ENCODE results near the gene SLC22A16.

SLC22A16 gene

GRCh38 chr6:110422444-110422822, 54.0 kb downstream of the SLC22A16 start:
- no peak for DNase-seq
- Mint-ChIP-seq H3K36me3 (ENCODE audit: low read depth) (no peaks in the 10 kb centered on the region), H3K27me3 (ENCODE audit: low read depth, poor library complexity) (peaks cover 19% of the 10 kb centered on the region), H3K9me3 (peaks cover 5% of the 10 kb centered on the region), H3K4me3 (no peak overlapping the region), H3K27ac (no peak overlapping the region), H3K4me1 (no peaks in the 10 kb centered on the region)
- TF ChIP-seq CTCF (IDR thresholded peaks at IDR 0.05), result no peak

- no peaks in the 10 kb centered on the region for H3K4me1 Mint-ChIP-seq
- TF ChIP-seq CTCF (IDR thresholded peaks at IDR 0.05), result no peak
- peaks cover 5% of the 10 kb centered on the region for H3K9me3 Mint-ChIP-seq
- H3K36me3 Mint-ChIP-seq (ENCODE audit: low read depth), result no peaks in the 10 kb centered on the region
- no peak overlapping the region for H3K4me3 Mint-ChIP-seq
- DNase-seq, result no peak
- peaks cover 19% of the 10 kb centered on the region for H3K27me3 Mint-ChIP-seq (ENCODE audit: low read depth, poor library complexity)
- H3K27ac Mint-ChIP-seq, result no peak overlapping the region
These were observed 54.5 kb downstream of the SLC22A16 start for GRCh38 chr6:110421749-110422443.

GRCh38 chr6:110419028-110419739, 57.2 kb downstream of the SLC22A16 start:
- H3K4me3 Mint-ChIP-seq, result no peak overlapping the region
- no peak for TF ChIP-seq CTCF (IDR thresholded peaks at IDR 0.05)
- peaks cover 8% of the 10 kb centered on the region for H3K9me3 Mint-ChIP-seq
- DNase-seq, result no peak
- no peaks in the 10 kb centered on the region for H3K4me1 Mint-ChIP-seq
- peaks cover 16% of the 10 kb centered on the region for H3K27me3 Mint-ChIP-seq (ENCODE audit: low read depth, poor library complexity)
- no peak overlapping the region for H3K27ac Mint-ChIP-seq
- no peaks in the 10 kb centered on the region for H3K36me3 Mint-ChIP-seq (ENCODE audit: low read depth)

- Mint-ChIP-seq H3K9me3 (peaks cover 8% of the 10 kb centered on the region), H3K27me3 (ENCODE audit: low read depth, poor library complexity) (peaks cover 16% of the 10 kb centered on the region), H3K36me3 (ENCODE audit: low read depth) (no peaks in the 10 kb centered on the region), H3K4me1 (no peaks in the 10 kb centered on the region), H3K27ac (peak overlapping the region; percentile 40), H3K4me3 (no peak overlapping the region)
- no peak for DNase-seq
- no peak for TF ChIP-seq CTCF (IDR thresholded peaks at IDR 0.05)
These were observed 57.8 kb downstream of the SLC22A16 start for GRCh38 chr6:110418594-110418993.

DNA sequence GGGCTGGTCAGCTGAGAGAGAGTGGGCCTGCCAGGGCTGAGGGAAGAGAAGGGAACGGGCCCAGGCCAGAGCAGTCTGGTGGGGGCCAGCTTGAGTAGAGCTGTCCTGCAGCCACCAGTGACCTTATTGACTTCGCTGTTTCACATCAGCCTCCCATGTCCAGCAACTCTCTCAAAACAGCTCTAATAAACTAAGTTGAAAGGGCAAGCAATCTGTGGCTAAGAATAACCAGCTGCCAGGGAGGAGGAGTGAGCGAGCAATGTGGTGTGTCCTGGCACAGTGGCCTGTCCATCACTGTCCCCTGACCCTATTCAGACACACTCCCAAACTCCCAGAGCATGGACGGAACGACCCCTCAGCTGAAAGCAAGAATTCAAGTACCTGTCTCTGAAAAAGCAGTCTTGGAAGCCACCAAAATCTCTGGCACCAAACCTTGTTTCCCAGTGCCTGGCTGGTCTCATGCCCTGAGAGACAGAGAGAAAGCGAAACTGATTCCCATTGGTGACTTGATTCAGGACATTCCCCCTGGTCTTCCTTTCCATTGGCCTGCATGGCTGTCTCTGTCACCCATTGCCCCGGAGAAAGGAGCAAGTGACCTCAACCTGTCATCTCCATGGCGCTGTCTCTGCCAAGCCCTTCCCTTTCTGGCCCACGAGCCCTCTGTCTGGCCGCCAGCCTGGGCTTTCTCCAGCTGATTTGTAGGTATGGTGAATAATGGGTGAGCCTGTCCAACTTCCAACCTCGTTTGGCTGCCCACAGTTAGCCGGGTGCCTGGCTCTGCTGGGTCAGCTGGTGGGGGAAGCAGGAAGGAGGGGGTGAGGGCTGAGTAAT, 61.1 kb downstream of the SLC22A16 start, which contains the start of gene DDO:
DDO (minus strand) TSS at position 490 of the 831 bp plus-strand sequence. CDS start 2,113 bp downstream, outside the sequence.
- Mint-ChIP-seq H3K27ac (peak within 1 kb of the TSS; percentile 39), H3K36me3 (ENCODE audit: low read depth) (no peaks in the 10 kb centered on the region), H3K9me3 (peaks cover 3% of the 10 kb centered on the region), H3K4me3 (no peak within 1 kb of the TSS), H3K27me3 (ENCODE audit: low read depth, poor library complexity) (peaks cover 6% of the 10 kb centered on the region), H3K4me1 (no peaks in the 10 kb centered on the region)
- no peak for DNase-seq
- TF ChIP-seq CTCF (IDR thresholded peaks at IDR 0.05), result no peak
